ENCODE data around the gene HSPA1A. TPM values are rescaled to one million over a fixed set of nuclear protein-coding genes. Genes with fewer than 3 reads are reported as not detected.

HSPA1A gene
- total and polyA plus RNA-seq, 9 of the 15 experiments (the other 6 are each of a cell fraction or from before 2014, with no cell fraction given): 2.2 to 273 (median 107) TPM

DNA sequence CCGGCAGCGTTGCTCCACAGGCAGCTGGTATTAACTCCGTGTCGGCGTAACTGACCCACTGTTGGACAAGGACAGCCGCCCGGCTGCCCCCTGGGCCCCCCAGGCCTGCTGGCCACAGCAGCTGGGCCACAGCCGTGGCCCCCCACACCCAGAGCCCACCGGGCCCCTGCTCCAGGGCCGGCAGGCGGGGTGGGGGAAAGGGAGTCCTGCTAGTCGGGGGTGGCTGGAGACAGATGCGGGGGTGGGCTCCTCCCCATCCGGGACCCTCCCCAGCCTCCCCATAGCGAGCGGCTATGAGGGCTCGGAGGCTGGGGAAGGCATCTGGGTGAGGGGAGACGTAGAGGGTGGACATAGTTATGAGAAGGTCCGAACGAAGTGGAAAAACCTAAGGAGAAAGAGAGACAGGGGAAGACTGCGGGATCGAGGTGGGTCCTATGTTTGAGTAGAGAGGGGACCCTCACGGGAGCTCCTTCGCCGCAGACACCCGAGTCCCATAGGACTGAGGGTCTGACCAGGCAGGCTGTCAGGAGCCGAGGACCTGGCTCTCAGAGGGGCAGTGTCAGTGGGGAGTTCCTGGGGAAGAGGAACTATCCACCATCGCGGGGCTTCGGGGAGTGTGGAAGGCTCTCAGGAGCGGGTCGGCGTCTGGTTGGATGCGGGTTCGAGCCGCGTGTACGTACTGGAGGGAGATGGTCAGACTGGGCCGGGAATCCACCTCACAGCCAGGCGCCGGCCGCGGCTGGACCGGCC lies 20.3 kb upstream of the HSPA1A start (continued):
- TF ChIP-seq KAT8 (IDR thresholded peaks at IDR 0.05; ENCODE audit: low read depth) (no peak), ZSCAN29 (IDR thresholded peaks at IDR 0.05) (no peak; the same call in 1 of the 2 replicates), ILK (tag; IDR thresholded peaks at IDR 0.05; ENCODE audit: borderline replicate concordance, low read depth) (no peak), THAP7 (CRISPR knock-in tag; IDR thresholded peaks at IDR 0.05) (no peak), PRDM10 (IDR thresholded peaks at IDR 0.05; ENCODE audit: partially characterized antibody) (no peak), NKRF (IDR thresholded peaks at IDR 0.05; ENCODE audit: borderline replicate concordance) (no peak; the same call in 1 of the 2 replicates), SAP30 (IDR thresholded peaks at IDR 0.05; ENCODE audit: borderline replicate concordance, insufficient read depth, low read depth, low read length, poor library complexity, severe bottlenecking) (peak; percentile 100), ZFX (CRISPR knock-in tag; IDR thresholded peaks at IDR 0.05) (peak; percentile 53), MXI1 (IDR thresholded peaks at IDR 0.05; ENCODE audit: low read depth, low read length) (no peak), CTCF (IDR thresholded peaks at IDR 0.05 in 2 of 3, conservative IDR thresholded peaks at IDR 0.05 in 1 of 3; ENCODE audit: insufficient read depth in 2 of 3, low read depth in 1 of 3, low read length in 3 of 3) (no peak), ZSCAN32 (CRISPR knock-in tag; IDR thresholded peaks at IDR 0.05) (no peak), EP400 (IDR thresholded peaks at IDR 0.05) (no peak), PTRF (tag; IDR thresholded peaks at IDR 0.05) (no peak), ZC3H11A (IDR thresholded peaks at IDR 0.05; ENCODE audit: low read depth, low read length) (no peak)
